PC-9 (cell line): Measurements from ENCODE around the gene CDON. TPM values are rescaled to one million over a fixed set of nuclear protein-coding genes. Genes with fewer than 3 reads are reported as not detected.

ENCODE experiments used
- BruUV-seq: library from RNA; stranded (reverse); fragments of 400-500 nt; replicated peaks from 2 replicates; lab custom pipeline; 2021; lab: Mats Ljungman, UMichigan
- CTCF ChIA-PET: fragments of 300-600 bp; sonication (Branson Sonifier 250); formaldehyde crosslinking; loops from one replicate; lab custom pipeline; 2022; ENCODE audit warnings: antibody characterized with exemption; lab: Charles Lee
- POLR2A ChIA-PET: fragments of 300-600 bp; sonication (Branson Sonifier 250); formaldehyde crosslinking; loops from one replicate; lab custom pipeline; 2022; ENCODE audit warnings: antibody characterized with exemption; ENCODE audit not compliant: unreplicated experiment; lab: Charles Lee
- DNase-seq, 2 experiments: peaks; one replicate each; pipeline versions ENCODE4 v3.0.0 to v3.0.0-alpha.2; 2015 to 2022; ENCODE audit warnings: mixed read lengths in 1 of 2
- H2AFZ ChIP-seq: fragments of 200-600 bp; sonication (generic); 2 replicates; pipeline ENCODE4 v1.8.1; 2017; ENCODE audit warnings: antibody characterized with exemption
- H3F3A ChIP-seq: fragments of 200-600 bp; sonication (generic); 2 replicates; pipeline ENCODE4 v1.8.1; 2017; ENCODE audit warnings: antibody characterized with exemption, mild to moderate bottlenecking, low read depth; ENCODE audit not compliant: insufficient read depth
- H3K27ac ChIP-seq: fragments of 200-600 bp; sonication (generic); 2 replicates; pipeline ENCODE4 v1.6.1; 2016; ENCODE audit warnings: mixed run types
- H3K27me3 ChIP-seq: fragments of 200-600 bp; sonication (generic); 2 replicates; pipeline ENCODE4 v1.6.1; 2016; ENCODE audit warnings: low read depth, mixed run types; ENCODE audit not compliant: insufficient read depth
- H3K36me3 ChIP-seq: fragments of 200-600 bp; sonication (generic); 2 replicates; pipeline ENCODE4 v1.6.1; 2016; ENCODE audit warnings: low read depth, mixed run types
- H3K4me1 ChIP-seq: fragments of 200-600 bp; sonication (generic); replicated peaks from 2 replicates; pipeline ENCODE4 v1.6.1; 2016; ENCODE audit warnings: mixed run types; ENCODE audit not compliant: insufficient read depth
- H3K4me2 ChIP-seq: fragments of 200-600 bp; sonication (generic); 2 replicates; pipeline ENCODE4 v1.6.1; 2017; ENCODE audit warnings: mixed run types
- H3K4me3 ChIP-seq: fragments of 200-600 bp; sonication (generic); 2 replicates; pipeline ENCODE4 v1.6.1; 2016; ENCODE audit warnings: mixed run types
- H3K79me2 ChIP-seq: fragments of 200-600 bp; sonication (generic); 2 replicates; pipeline ENCODE4 v1.6.1; 2017; ENCODE audit warnings: low read depth, mixed run types
- H3K9me2 ChIP-seq: fragments of 200-600 bp; sonication (generic); 2 replicates; pipeline ENCODE4 v1.8.1; 2017; ENCODE audit warnings: mild to moderate bottlenecking; ENCODE audit not compliant: insufficient read depth
- H3K9me3 ChIP-seq: fragments of 200-600 bp; sonication (generic); 2 replicates; pipeline ENCODE4 v1.8.1; 2016; ENCODE audit warnings: low read depth; ENCODE audit not compliant: insufficient read depth
- H4K20me1 ChIP-seq: fragments of 200-600 bp; sonication (generic); 2 replicates; pipeline ENCODE4 v1.8.1; 2017; ENCODE audit not compliant: insufficient read depth
- EZH2 ChIP-seq: fragments of 200-600 bp; sonication (generic); IDR thresholded peaks from 2 replicates; pipeline ENCODE4 v1.8.0; 2017; ENCODE audit warnings: antibody characterized with exemption, low read depth
- intact Hi-C: fragments of 100-400 bp; cut with micrococcal nuclease; formaldehyde crosslinking; loops from one replicate; pipeline ENCODE4 v1.10.0; 2022; ENCODE audit not compliant: unreplicated experiment
- total RNA-seq: library from RNA; stranded (reverse); gene quantifications from 2 replicates; pipeline ENCODE4 v1.2.3, GENCODE V29; 2021
- TF ChIP-seq, protein P1 (sequence below): fragments of 200-600 bp; sonication (generic); conservative IDR thresholded peaks from 2 replicates; pipeline ENCODE4 v1.6.1; 2017; ENCODE audit warnings: mixed run types, antibody characterized with exemption, mild to moderate bottlenecking, moderate library complexity

CDON gene
- total RNA-seq, 1 experiment from 2014 or later = 10.0 TPM

DNA sequence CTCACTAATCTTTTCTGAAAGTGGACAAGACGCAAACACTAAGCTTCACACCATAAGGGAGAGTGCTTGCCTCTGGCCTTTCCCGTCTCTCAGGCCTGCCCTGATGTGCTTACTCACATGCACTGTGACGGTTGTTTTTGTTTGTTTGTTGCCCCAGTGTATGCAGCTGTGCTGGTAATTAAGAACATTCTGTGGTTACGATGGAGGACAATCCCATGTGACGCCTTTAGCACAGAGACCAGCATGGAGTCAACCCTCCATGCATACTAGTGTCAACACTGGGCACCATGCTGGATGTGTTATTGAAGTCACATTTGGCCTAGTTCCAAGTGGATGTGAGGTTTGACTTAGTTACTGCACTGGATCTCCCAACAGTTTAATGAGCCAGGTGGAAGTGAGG, 27.8 kb upstream of the CDON start:
- Histone ChIP-seq H3K27me3 (no peaks in the 10 kb centered on the region), H3K36me3 (no peaks in the 10 kb centered on the region), H3K4me1 (no peaks in the 10 kb centered on the region), H4K20me1 (no peaks in the 10 kb centered on the region), H2AFZ (no peak overlapping the region), H3K9me3 (no peaks in the 10 kb centered on the region), H3K27ac (no peak overlapping the region), H3K79me2 (no peaks in the 10 kb centered on the region), H3K4me2 (no peak overlapping the region), H3F3A (no peaks in the 10 kb centered on the region), H3K4me3 (no peak overlapping the region), H3K9me2 (no peaks in the 10 kb centered on the region)
- TF ChIP-seq, protein P1, sequence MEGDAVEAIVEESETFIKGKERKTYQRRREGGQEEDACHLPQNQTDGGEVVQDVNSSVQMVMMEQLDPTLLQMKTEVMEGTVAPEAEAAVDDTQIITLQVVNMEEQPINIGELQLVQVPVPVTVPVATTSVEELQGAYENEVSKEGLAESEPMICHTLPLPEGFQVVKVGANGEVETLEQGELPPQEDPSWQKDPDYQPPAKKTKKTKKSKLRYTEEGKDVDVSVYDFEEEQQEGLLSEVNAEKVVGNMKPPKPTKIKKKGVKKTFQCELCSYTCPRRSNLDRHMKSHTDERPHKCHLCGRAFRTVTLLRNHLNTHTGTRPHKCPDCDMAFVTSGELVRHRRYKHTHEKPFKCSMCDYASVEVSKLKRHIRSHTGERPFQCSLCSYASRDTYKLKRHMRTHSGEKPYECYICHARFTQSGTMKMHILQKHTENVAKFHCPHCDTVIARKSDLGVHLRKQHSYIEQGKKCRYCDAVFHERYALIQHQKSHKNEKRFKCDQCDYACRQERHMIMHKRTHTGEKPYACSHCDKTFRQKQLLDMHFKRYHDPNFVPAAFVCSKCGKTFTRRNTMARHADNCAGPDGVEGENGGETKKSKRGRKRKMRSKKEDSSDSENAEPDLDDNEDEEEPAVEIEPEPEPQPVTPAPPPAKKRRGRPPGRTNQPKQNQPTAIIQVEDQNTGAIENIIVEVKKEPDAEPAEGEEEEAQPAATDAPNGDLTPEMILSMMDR = no peak
- no peak for TF ChIP-seq EZH2
- POLR2A ChIA-PET = no interaction called here
- intact Hi-C loops = no loop called here
- no TSS peak for BruUV-seq
- CTCF ChIA-PET = no interaction called here
- DNase-seq = no peak

DNA sequence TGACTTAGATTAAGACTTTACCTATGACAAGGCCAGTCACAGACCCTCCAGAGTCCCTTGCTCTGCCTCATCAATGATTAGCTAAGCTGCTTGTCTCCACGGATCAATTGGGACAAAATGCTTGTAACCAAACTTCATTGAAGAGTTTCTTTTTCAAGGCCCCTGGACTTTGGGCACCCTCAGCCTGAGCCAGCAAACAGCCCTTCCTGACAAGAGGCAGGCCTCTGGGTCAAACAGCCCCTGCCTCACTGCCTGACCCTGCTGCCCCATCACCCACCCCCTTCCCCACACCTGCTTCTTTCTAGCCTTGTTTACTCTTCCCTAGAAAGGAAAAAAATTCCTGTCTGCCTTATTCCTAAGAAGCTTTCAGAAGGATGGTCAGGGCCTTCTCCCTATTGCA, 26.3 kb upstream of the CDON start:
- Histone ChIP-seq H3K4me2 (no peak overlapping the region), H2AFZ (no peak overlapping the region), H3K9me2 (no peaks in the 10 kb centered on the region), H3K27me3 (no peaks in the 10 kb centered on the region), H3K9me3 (no peaks in the 10 kb centered on the region), H3K36me3 (no peaks in the 10 kb centered on the region), H3K79me2 (no peaks in the 10 kb centered on the region), H3K27ac (no peak overlapping the region), H3K4me1 (no peaks in the 10 kb centered on the region), H4K20me1 (no peaks in the 10 kb centered on the region), H3F3A (no peaks in the 10 kb centered on the region), H3K4me3 (no peak overlapping the region)
- intact Hi-C loops = no loop called here
- DNase-seq = no peak
- no TSS peak for BruUV-seq
- TF ChIP-seq EZH2 = no peak
- TF ChIP-seq, protein P1 = no peak
- POLR2A ChIA-PET = no interaction called here
- CTCF ChIA-PET = interaction anchor here (0.6 kb wide), 1 partner anchor 201 kb away, joined by 4 read pairs; the partner anchor contains the start of gene HYLS1

DNA sequence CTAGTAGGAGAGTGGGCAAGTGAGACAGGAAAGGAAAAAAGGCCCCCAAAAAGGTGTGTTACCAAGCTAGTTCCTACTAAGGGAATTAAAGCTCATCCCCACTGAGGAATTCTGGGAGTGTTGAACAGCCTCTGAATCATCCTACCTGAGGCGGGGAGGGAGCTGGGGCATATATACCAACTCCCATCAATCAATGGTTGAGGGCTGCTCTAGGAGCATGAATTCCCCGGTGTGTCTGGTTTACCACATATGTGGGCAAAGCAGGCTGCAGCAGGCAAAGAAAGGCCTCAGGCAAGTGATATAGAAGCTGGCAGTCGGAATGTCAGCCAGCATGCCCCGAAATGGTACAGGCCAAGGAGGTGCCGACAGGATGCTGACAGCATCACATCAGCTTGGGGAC, 23.6 kb upstream of the CDON start:
- no peak overlapping the region for H3K4me3 ChIP-seq
- no peak overlapping the region for H3K4me2 ChIP-seq
- no peaks in the 10 kb centered on the region for H3K9me3 ChIP-seq
- H3K36me3 ChIP-seq = no peaks in the 10 kb centered on the region
- no peaks in the 10 kb centered on the region for H3K27me3 ChIP-seq
- no peaks in the 10 kb centered on the region for H3K79me2 ChIP-seq
- TF ChIP-seq, protein P1 = no peak
- no peak for TF ChIP-seq EZH2
- H3K9me2 ChIP-seq = no peaks in the 10 kb centered on the region
- BruUV-seq = no TSS peak
- DNase-seq = no peak
- 0 out of 2 replicates have a peak, but pooled peaks cover 2% of the 10 kb centered on the region for H3F3A ChIP-seq
- H4K20me1 ChIP-seq = no peaks in the 10 kb centered on the region
- no peak overlapping the region for H2AFZ ChIP-seq
- ChIA-PET CTCF (no interaction called here), POLR2A (no interaction called here)
- no peak overlapping the region for H3K27ac ChIP-seq
- peaks cover 3% of the 10 kb centered on the region; the same call in 1 of the 2 replicates for H3K4me1 ChIP-seq
- intact Hi-C loops = no loop called here
